Transverse colon (tissue), 3 donors: Measurements from ENCODE around the gene IFITM10.

ENCODE experiments used
- POLR2A ChIP-seq: fragments of 450-650 bp; IDR thresholded peaks from one replicate; pipeline ENCODE4 v1.6.1; 2016; ENCODE audit warnings: antibody characterized with exemption, mild to moderate bottlenecking, moderate library complexity
- TF ChIP-seq, protein P1 (sequence below), 5 experiments: fragments of 200-600 bp in 3 of 5; fragments of 450-650 bp in 2 of 5; sonication (generic) in 3 of 5; IDR thresholded peaks; 1 replicate in 2 of 5; 2 replicates in 3 of 5; pipeline ENCODE4 v1.5.1; 2016 to 2017; ENCODE audit warnings: antibody characterized with exemption in 5 of 5, inconsistent platforms in 3 of 5, mild to moderate bottlenecking in 2 of 5, moderate library complexity in 1 of 5

DNA sequence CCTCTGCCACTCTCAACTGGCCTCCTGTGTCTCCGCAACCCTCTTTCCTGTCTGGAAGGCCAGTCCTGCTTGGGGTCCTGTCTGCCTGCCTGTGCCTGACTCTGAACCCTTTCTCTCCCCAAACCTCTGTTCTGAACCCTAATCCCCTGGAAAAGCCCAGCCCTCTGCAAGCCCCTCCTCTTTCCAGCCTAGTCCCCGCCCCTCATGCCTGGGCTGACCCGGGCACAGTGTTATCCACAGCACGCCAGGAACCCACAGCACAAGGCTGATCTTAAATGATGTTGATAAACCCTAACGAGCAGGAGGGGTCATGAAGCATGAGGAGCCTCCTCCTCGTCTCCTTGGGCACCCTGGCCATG lies at the start of gene IFITM10:
- TF ChIP-seq, protein P1, sequence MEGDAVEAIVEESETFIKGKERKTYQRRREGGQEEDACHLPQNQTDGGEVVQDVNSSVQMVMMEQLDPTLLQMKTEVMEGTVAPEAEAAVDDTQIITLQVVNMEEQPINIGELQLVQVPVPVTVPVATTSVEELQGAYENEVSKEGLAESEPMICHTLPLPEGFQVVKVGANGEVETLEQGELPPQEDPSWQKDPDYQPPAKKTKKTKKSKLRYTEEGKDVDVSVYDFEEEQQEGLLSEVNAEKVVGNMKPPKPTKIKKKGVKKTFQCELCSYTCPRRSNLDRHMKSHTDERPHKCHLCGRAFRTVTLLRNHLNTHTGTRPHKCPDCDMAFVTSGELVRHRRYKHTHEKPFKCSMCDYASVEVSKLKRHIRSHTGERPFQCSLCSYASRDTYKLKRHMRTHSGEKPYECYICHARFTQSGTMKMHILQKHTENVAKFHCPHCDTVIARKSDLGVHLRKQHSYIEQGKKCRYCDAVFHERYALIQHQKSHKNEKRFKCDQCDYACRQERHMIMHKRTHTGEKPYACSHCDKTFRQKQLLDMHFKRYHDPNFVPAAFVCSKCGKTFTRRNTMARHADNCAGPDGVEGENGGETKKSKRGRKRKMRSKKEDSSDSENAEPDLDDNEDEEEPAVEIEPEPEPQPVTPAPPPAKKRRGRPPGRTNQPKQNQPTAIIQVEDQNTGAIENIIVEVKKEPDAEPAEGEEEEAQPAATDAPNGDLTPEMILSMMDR (IDR thresholded peaks at IDR 0.05) = no peak
- TF ChIP-seq POLR2A = no peak
